Endothelial cell (in vitro differentiated cells): ENCODE results near the gene PSME3IP1. TPM values are rescaled to one million over a fixed set of nuclear protein-coding genes. Genes with fewer than 3 reads are reported as not detected.

Source experiments
- DNase-seq: peaks from one replicate; pipeline ENCODE4 v3.0.0; 2021; ENCODE audit warnings: low spot score
- H3K27ac Mint-ChIP-seq: one replicate; pipeline ENCODE4 v1.8.0; 2021; ENCODE audit warnings: mixed read lengths, inconsistent platforms; ENCODE audit not compliant: unreplicated experiment
- H3K27me3 Mint-ChIP-seq: one replicate; pipeline ENCODE4 v1.8.0; 2021; ENCODE audit warnings: mild to moderate bottlenecking, moderate library complexity, mixed read lengths, inconsistent platforms; ENCODE audit not compliant: unreplicated experiment
- H3K36me3 Mint-ChIP-seq: one replicate; pipeline ENCODE4 v1.8.0; 2021; ENCODE audit warnings: mild to moderate bottlenecking, low read depth, mixed read lengths, inconsistent platforms; ENCODE audit not compliant: unreplicated experiment
- H3K4me1 Mint-ChIP-seq: one replicate; pipeline ENCODE4 v1.8.0; 2021; ENCODE audit warnings: mild to moderate bottlenecking, mixed read lengths, inconsistent platforms; ENCODE audit not compliant: unreplicated experiment
- H3K4me3 Mint-ChIP-seq: one replicate; pipeline ENCODE4 v1.8.0; 2021; ENCODE audit warnings: mild to moderate bottlenecking, mixed read lengths, inconsistent platforms; ENCODE audit not compliant: unreplicated experiment
- H3K9me3 Mint-ChIP-seq: one replicate; pipeline ENCODE4 v1.8.0; 2021; ENCODE audit warnings: mixed read lengths, inconsistent platforms; ENCODE audit not compliant: unreplicated experiment
- total RNA-seq: library from RNA; stranded (reverse); fragmentation: NEBNext Ultra II Directional; extraction: Animal tissue kit (Norgen Biotek cat#: 25700); gene quantifications from one replicate; pipeline ENCODE4 v1.2.1, GENCODE V29; 2021; ENCODE audit not compliant: unreplicated experiment
- TF ChIP-seq, protein P1 (sequence below): fragments of 200-600 bp; sonication (generic); IDR thresholded peaks from one replicate; pipeline ENCODE4 v1.5.0; 2021; ENCODE audit warnings: antibody characterized with exemption; ENCODE audit not compliant: unreplicated experiment

PSME3IP1 gene
- total RNA-seq, 1 donor from 2014 or later: 84.8 TPM

DNA sequence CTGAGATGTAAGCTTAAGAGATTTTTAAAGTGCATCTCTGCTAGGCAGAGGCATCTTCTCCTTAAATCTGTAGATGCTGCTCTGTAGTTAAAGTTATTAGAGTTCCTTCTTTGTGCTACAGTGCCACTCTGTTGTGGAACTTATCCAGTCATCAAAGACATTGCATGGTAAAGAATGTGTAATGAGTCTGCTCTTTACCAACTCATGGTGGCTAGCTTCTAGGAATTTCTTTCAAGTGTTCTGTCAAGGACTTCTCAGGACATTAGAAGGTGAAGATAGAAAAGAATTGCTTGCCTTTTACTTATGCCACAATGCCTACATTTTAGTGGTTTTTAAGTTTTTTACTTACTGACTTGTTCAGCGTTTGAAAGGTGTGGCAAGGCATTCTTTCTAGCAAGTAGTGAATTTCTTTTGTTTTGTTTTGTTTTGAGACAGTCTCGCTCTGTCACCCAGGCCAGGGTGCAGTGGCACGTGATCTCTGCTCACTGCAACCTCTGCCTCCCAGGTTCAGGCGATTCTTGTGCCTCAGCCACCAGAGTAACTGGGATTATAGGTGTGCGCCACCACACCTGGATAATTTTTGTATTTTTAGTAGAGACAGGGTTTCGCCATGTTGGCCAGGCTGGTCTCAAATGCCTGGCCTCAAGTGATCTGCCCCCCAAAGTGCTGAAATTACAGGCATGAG is 39.0 kb upstream of the PSME3IP1 start:
- no peak overlapping the region for H3K27ac Mint-ChIP-seq
- no peaks in the 10 kb centered on the region for H3K9me3 Mint-ChIP-seq
- no peak for DNase-seq
- no peaks in the 10 kb centered on the region for H3K4me1 Mint-ChIP-seq
- H3K27me3 Mint-ChIP-seq: no peaks in the 10 kb centered on the region
- peaks cover 22% of the 10 kb centered on the region for H3K36me3 Mint-ChIP-seq
- TF ChIP-seq, protein P1, sequence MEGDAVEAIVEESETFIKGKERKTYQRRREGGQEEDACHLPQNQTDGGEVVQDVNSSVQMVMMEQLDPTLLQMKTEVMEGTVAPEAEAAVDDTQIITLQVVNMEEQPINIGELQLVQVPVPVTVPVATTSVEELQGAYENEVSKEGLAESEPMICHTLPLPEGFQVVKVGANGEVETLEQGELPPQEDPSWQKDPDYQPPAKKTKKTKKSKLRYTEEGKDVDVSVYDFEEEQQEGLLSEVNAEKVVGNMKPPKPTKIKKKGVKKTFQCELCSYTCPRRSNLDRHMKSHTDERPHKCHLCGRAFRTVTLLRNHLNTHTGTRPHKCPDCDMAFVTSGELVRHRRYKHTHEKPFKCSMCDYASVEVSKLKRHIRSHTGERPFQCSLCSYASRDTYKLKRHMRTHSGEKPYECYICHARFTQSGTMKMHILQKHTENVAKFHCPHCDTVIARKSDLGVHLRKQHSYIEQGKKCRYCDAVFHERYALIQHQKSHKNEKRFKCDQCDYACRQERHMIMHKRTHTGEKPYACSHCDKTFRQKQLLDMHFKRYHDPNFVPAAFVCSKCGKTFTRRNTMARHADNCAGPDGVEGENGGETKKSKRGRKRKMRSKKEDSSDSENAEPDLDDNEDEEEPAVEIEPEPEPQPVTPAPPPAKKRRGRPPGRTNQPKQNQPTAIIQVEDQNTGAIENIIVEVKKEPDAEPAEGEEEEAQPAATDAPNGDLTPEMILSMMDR: no peak
- no peak overlapping the region for H3K4me3 Mint-ChIP-seq

DNA sequence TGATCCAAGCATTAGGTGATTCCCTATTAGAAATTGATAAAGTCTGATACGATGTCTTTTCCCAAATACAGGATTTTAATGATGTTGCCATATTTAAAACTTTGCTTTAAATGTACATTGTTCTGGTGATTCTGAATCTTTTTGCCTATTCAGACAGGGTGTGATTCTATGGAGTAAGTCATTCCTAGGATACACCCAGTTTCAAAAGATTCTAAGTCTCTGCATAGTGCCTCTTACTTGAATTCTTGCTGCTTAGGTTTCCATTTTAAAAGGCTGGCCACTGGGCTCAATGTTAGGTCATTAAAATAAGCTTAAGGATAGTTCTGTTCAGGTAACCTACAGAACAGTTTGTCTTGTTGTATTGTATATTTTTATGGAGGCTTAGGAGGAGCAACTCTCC is 37.2 kb upstream of the PSME3IP1 start:
- no peaks in the 10 kb centered on the region for H3K4me1 Mint-ChIP-seq
- H3K9me3 Mint-ChIP-seq: no peaks in the 10 kb centered on the region
- no peaks in the 10 kb centered on the region for H3K27me3 Mint-ChIP-seq
- H3K36me3 Mint-ChIP-seq: peaks cover 22% of the 10 kb centered on the region
- no peak for DNase-seq
- H3K27ac Mint-ChIP-seq: peak overlapping the region; percentile 74
- H3K4me3 Mint-ChIP-seq: no peak overlapping the region
- TF ChIP-seq, protein P1: no peak

GRCh38 chr16:57216968-57217367 is 31.1 kb upstream of the PSME3IP1 start:
- TF ChIP-seq, protein P1: no peak
- Mint-ChIP-seq H3K36me3 (peaks cover 34% of the 10 kb centered on the region), H3K4me3 (peak overlapping the region; percentile 81), H3K27ac (peak overlapping the region; percentile 11), H3K4me1 (no peaks in the 10 kb centered on the region), H3K27me3 (no peaks in the 10 kb centered on the region), H3K9me3 (no peaks in the 10 kb centered on the region)
- DNase-seq: no peak

DNA sequence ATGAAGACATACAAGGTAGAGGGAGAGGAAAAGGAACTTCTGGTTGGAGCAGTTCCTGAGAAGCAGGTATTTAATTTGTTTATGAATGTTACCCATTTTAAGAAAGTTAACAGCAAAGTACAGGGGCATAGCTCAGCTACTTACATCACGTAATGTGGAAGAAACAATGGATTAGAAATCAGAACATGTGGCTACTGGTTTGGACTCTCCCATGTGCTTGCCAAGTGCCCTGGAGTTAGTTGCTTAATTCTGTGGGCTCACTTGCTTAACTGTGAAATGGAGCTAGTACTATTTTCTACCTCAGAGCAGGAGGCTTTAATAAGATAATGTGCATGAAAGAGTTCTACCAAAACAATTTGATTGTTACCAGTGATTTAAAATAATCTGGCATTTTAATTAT is 27.6 kb upstream of the PSME3IP1 start:
- no peak for DNase-seq
- Mint-ChIP-seq H3K27ac (no peak overlapping the region), H3K4me1 (no peaks in the 10 kb centered on the region), H3K27me3 (no peaks in the 10 kb centered on the region), H3K36me3 (peaks cover 46% of the 10 kb centered on the region), H3K4me3 (no peak overlapping the region), H3K9me3 (no peaks in the 10 kb centered on the region)
- TF ChIP-seq, protein P1: no peak

GRCh38 chr16:57209780-57210179 is 23.9 kb upstream of the PSME3IP1 start:
- H3K36me3 Mint-ChIP-seq: peaks cover 41% of the 10 kb centered on the region
- H3K4me3 Mint-ChIP-seq: no peak overlapping the region
- no peaks in the 10 kb centered on the region for H3K4me1 Mint-ChIP-seq
- H3K27ac Mint-ChIP-seq: no peak overlapping the region
- no peaks in the 10 kb centered on the region for H3K27me3 Mint-ChIP-seq
- TF ChIP-seq, protein P1: no peak
- H3K9me3 Mint-ChIP-seq: no peaks in the 10 kb centered on the region
- no peak for DNase-seq
